H9 (cell line): Measurements from ENCODE around the gene ADGRB3. TPM values are rescaled to one million over a fixed set of nuclear protein-coding genes. Genes with fewer than 3 reads are reported as not detected.

Experiments used
- DNase-seq: peaks from one replicate; pipeline ENCODE4 v3.0.0-alpha.2; 2017
- H2AFZ ChIP-seq: one replicate; pipeline ENCODE4 v1.6.1; 2013; ENCODE audit warnings: mild to moderate bottlenecking, low read length, control low read depth, moderate library complexity
- H2AK5ac ChIP-seq: 2 replicates; pipeline ENCODE4 v1.6.1; 2013; ENCODE audit warnings: low read length, control low read depth, mixed read lengths; ENCODE audit not compliant: insufficient read length
- H2BK120ac ChIP-seq: one replicate; pipeline ENCODE4 v1.6.1; 2013; ENCODE audit warnings: low read depth, mild to moderate bottlenecking, low read length, control low read depth, inconsistent platforms; ENCODE audit not compliant: poor library complexity, severe bottlenecking
- H2BK12ac ChIP-seq: 2 replicates; pipeline ENCODE4 v1.6.1; 2013; ENCODE audit warnings: low read length, control low read depth, mixed read lengths, low read depth; ENCODE audit not compliant: insufficient read length
- H2BK15ac ChIP-seq: 2 replicates; pipeline ENCODE4 v1.6.1; 2013; ENCODE audit warnings: low read depth, low read length, control low read depth
- H2BK20ac ChIP-seq: one replicate; pipeline ENCODE4 v1.6.1; 2013; ENCODE audit warnings: low read depth, mild to moderate bottlenecking, low read length, control low read depth, inconsistent platforms; ENCODE audit not compliant: poor library complexity, severe bottlenecking
- H2BK5ac ChIP-seq: 2 replicates; pipeline ENCODE4 v1.6.1; 2013; ENCODE audit warnings: low read length, control low read depth, mixed read lengths; ENCODE audit not compliant: insufficient read length
- H3K14ac ChIP-seq: 2 replicates; pipeline ENCODE4 v1.6.1; 2013; ENCODE audit warnings: low read length, control low read depth; ENCODE audit not compliant: insufficient read depth
- H3K18ac ChIP-seq: 2 replicates; pipeline ENCODE4 v1.6.1; 2013; ENCODE audit warnings: low read depth, mild to moderate bottlenecking, mixed read lengths, low read length, control low read depth; ENCODE audit not compliant: insufficient read length
- H3K23ac ChIP-seq: 2 replicates; pipeline ENCODE4 v1.6.1; 2013; ENCODE audit warnings: low read length, control low read depth, mixed read lengths, low read depth; ENCODE audit not compliant: insufficient read length
- H3K23me2 ChIP-seq: 2 replicates; pipeline ENCODE4 v1.6.1; 2013; ENCODE audit warnings: low read depth, mild to moderate bottlenecking, mixed read lengths, low read length, control low read depth; ENCODE audit not compliant: insufficient read length, poor library complexity, severe bottlenecking
- H3K27ac ChIP-seq: 2 replicates; pipeline ENCODE4 v1.5.1; 2013; ENCODE audit warnings: low read length, control low read depth, mixed read lengths, low read depth; ENCODE audit not compliant: insufficient read length
- H3K27me3 ChIP-seq: 2 replicates; pipeline ENCODE4 v1.6.1; 2013; ENCODE audit warnings: low read length, control low read depth, inconsistent platforms; ENCODE audit not compliant: insufficient read depth
- H3K4ac ChIP-seq: 2 replicates; pipeline ENCODE4 v1.6.1; 2013; ENCODE audit warnings: low read depth, mild to moderate bottlenecking, control low read depth, inconsistent platforms, low read length, moderate library complexity
- H3K4me1 ChIP-seq: 2 replicates; pipeline ENCODE4 v1.6.1; 2013; ENCODE audit warnings: low read length, control low read depth, inconsistent platforms; ENCODE audit not compliant: insufficient read depth
- H3K4me2 ChIP-seq: 2 replicates; pipeline ENCODE4 v1.6.1; 2013; ENCODE audit warnings: low read length, control low read depth, mixed read lengths; ENCODE audit not compliant: insufficient read length, insufficient read depth
- H3K56ac ChIP-seq: 2 replicates; pipeline ENCODE4 v1.6.1; 2013; ENCODE audit warnings: low read depth, mild to moderate bottlenecking, mixed read lengths, low read length, control low read depth; ENCODE audit not compliant: insufficient read length
- H3K79me1 ChIP-seq: 2 replicates; pipeline ENCODE4 v1.6.1; 2013; ENCODE audit warnings: low read depth, mild to moderate bottlenecking, moderate library complexity, low read length, control low read depth, inconsistent platforms; ENCODE audit not compliant: insufficient read depth, poor library complexity, severe bottlenecking
- H3K79me2 ChIP-seq: 2 replicates; pipeline ENCODE4 v1.6.1; 2013; ENCODE audit warnings: low read length, control low read depth, inconsistent platforms; ENCODE audit not compliant: insufficient read depth
- H3K9ac ChIP-seq: 2 replicates; pipeline ENCODE4 v1.6.1; 2013; ENCODE audit warnings: low read length, control low read depth, mixed read lengths; ENCODE audit not compliant: insufficient read length; ENCODE audit errors: extremely low read depth
- H3K9me3 ChIP-seq: one replicate; pipeline ENCODE4 v1.6.1; 2013; ENCODE audit warnings: low read depth, low read length, inconsistent platforms; ENCODE audit not compliant: control insufficient read depth
- H3T11ph ChIP-seq: one replicate; pipeline ENCODE4 v1.6.1; 2013; ENCODE audit warnings: mild to moderate bottlenecking, low read length, control low read depth, inconsistent platforms
- H4K20me1 ChIP-seq: one replicate; pipeline ENCODE4 v1.6.1; 2013; ENCODE audit not compliant: control insufficient read depth, insufficient read length, insufficient read depth
- H4K5ac ChIP-seq: 2 replicates; pipeline ENCODE4 v1.6.1; 2013; ENCODE audit warnings: low read depth, mild to moderate bottlenecking, mixed read lengths, low read length, control low read depth; ENCODE audit not compliant: insufficient read length
- H4K8ac ChIP-seq: replicated peaks from 2 replicates; pipeline ENCODE4 v1.6.1; 2013; ENCODE audit warnings: low read length, control low read depth, mixed read lengths, low read depth; ENCODE audit not compliant: insufficient read length
- H4K91ac ChIP-seq: 2 replicates; pipeline ENCODE4 v1.6.1; 2013; ENCODE audit warnings: low read depth, mild to moderate bottlenecking, moderate library complexity, mixed read lengths, low read length, control low read depth; ENCODE audit not compliant: insufficient read length
- H3K27ac Mint-ChIP-seq, 3 experiments: 2 replicates in 2 of 3; 3 replicates in 1 of 3; pipeline ENCODE4 v1.8.0; 2020 to 2021; ENCODE audit warnings: mixed read lengths in 3 of 3, mild to moderate bottlenecking in 1 of 3, moderate library complexity in 1 of 3
- H3K27me3 Mint-ChIP-seq: 2 replicates; pipeline ENCODE4 v1.8.0; 2021; ENCODE audit warnings: low read depth, mild to moderate bottlenecking, moderate library complexity, mixed read lengths
- H3K36me3 Mint-ChIP-seq, 3 experiments: 2 replicates in 2 of 3; 3 replicates in 1 of 3; pipeline ENCODE4 v1.8.0; 2020 to 2021; ENCODE audit warnings: low read depth in 3 of 3, mixed read lengths in 3 of 3; ENCODE audit not compliant: insufficient read depth in 1 of 3
- H3K4me1 Mint-ChIP-seq, 2 experiments: 2 replicates each; pipeline ENCODE4 v1.8.0; 2020; ENCODE audit warnings: mixed read lengths in 2 of 2
- H3K4me3 Mint-ChIP-seq, 2 experiments: 2 replicates in 1 of 2; 3 replicates in 1 of 2; pipeline ENCODE4 v1.8.0; 2020 to 2021; ENCODE audit warnings: mild to moderate bottlenecking in 2 of 2, mixed read lengths in 2 of 2, moderate library complexity in 1 of 2
- H3K9me3 Mint-ChIP-seq, 2 experiments: 2 replicates in 1 of 2; 3 replicates in 1 of 2; pipeline ENCODE4 v1.8.0; 2020; ENCODE audit warnings: mild to moderate bottlenecking in 2 of 2, mixed read lengths in 2 of 2, moderate library complexity in 1 of 2
- CTCF ChIP-seq: fragments of 200-600 bp; sonication (generic); conservative IDR thresholded peaks from 3 replicates; pipeline ENCODE4 v1.8.0; 2021; ENCODE audit warnings: antibody characterized with exemption, mild to moderate bottlenecking
- WGBS: extraction: QIAGEN DNeasy Blood & Tissue Kit; methylation state at CpG from one replicate; pipeline ENCODE4 v1.1.7; 2013; ENCODE audit warnings: missing lambda C conversion rate, low lambda C conversion rate, mixed read lengths; ENCODE audit not compliant: insufficient read length; ENCODE audit errors: extremely low coverage; 5-methylcytosine and 5-hydroxymethylcytosine counted together
- total RNA-seq: library from RNA; stranded (reverse); gene quantifications from 2 replicates; pipeline ENCODE4 v1.2.1, GENCODE V29; 2021

The ADGRB3 gene
- total RNA-seq, 1 experiment from 2014 or later: 0.37 TPM

GRCh38 chr6:69263297-69263696, 628.2 kb downstream of the ADGRB3 start:
- H3K18ac ChIP-seq: no peak overlapping the region
- H3K4me1 ChIP-seq: no peaks in the 10 kb centered on the region; the same call in 1 of the 2 replicates
- H3K79me1 ChIP-seq: no peaks in the 10 kb centered on the region
- no peak overlapping the region for H3K14ac ChIP-seq
- H3K4me1 Mint-ChIP-seq: no peaks in the 10 kb centered on the region
- no peak overlapping the region for H4K8ac ChIP-seq
- H2AK5ac ChIP-seq: no peak overlapping the region
- no peak overlapping the region for H3K23ac ChIP-seq
- no peak overlapping the region for H3K56ac ChIP-seq
- no peak overlapping the region for H3K4me3 Mint-ChIP-seq
- H3K23me2 ChIP-seq: no peaks in the 10 kb centered on the region
- no peaks in the 10 kb centered on the region for H3K9me3 ChIP-seq
- H3T11ph ChIP-seq: no peak overlapping the region
- no peak overlapping the region for H3K4me2 ChIP-seq
- no peak overlapping the region for H2BK5ac ChIP-seq
- DNase-seq: no peak
- no CpG with 5 or more reads among the region's 2 CpGs for WGBS
- no peak overlapping the region for H2BK15ac ChIP-seq
- no peaks in the 10 kb centered on the region for H3K27me3 ChIP-seq
- no peaks in the 10 kb centered on the region for H3K27me3 Mint-ChIP-seq
- H4K5ac ChIP-seq: no peak overlapping the region
- no peaks in the 10 kb centered on the region for H4K20me1 ChIP-seq
- no peak overlapping the region for H3K27ac Mint-ChIP-seq
- no peaks in the 10 kb centered on the region for H3K79me2 ChIP-seq
- H2BK20ac ChIP-seq: no peak overlapping the region
- no peak overlapping the region for H2BK12ac ChIP-seq
- no peak overlapping the region for H2BK120ac ChIP-seq
- peaks cover 0 to 11% (median 0%) of the 10 kb centered on the region in 3 experiments; a peak in 2 of 7 replicates for H3K36me3 Mint-ChIP-seq
- no peak overlapping the region for H4K91ac ChIP-seq
- no peak overlapping the region for H2AFZ ChIP-seq
- H3K9me3 Mint-ChIP-seq: peaks cover 0 to 4% of the 10 kb centered on the region in 2 experiments; a peak in 3 of 5 replicates
- no peak overlapping the region for H3K4ac ChIP-seq
- no peak overlapping the region for H3K27ac ChIP-seq
- TF ChIP-seq CTCF: no peak
- H3K9ac ChIP-seq: no peak overlapping the region
